NB4 (cell line): ENCODE measurements around the gene COL4A1.

ENCODE experiments used
- DNase-seq: peaks from one replicate; pipeline ENCODE4 v3.0.0; 2010; ENCODE audit warnings: low read depth
- H3K4me3 ChIP-seq: one replicate; pipeline ENCODE4 v1.5.1; 2011; ENCODE audit warnings: mild to moderate bottlenecking, low read depth, low read length, moderate library complexity
- CTCF ChIP-seq: IDR thresholded peaks from one replicate; pipeline ENCODE4 v1.5.1; 2012; ENCODE audit warnings: low read depth, low read length
- MAX ChIP-seq: IDR thresholded peaks from 2 replicates; pipeline ENCODE4 v1.6.1; 2011; ENCODE audit warnings: low read depth, low read length
- MYC ChIP-seq: IDR thresholded peaks from 2 replicates; pipeline ENCODE4 v1.6.1; 2011; ENCODE audit warnings: low read depth, low read length
- POLR2A ChIP-seq: IDR thresholded peaks from 2 replicates; pipeline ENCODE4 v1.6.1; 2011; ENCODE audit warnings: mild to moderate bottlenecking; ENCODE audit not compliant: insufficient read length; ENCODE audit errors: extremely low read depth

The COL4A1 gene

GRCh38 chr13:110154410-110154933, 152.5 kb downstream of the COL4A1 start:
- TF ChIP-seq MYC, result no peak
- DNase-seq, result peak; percentile 48
- no peak overlapping the region for H3K4me3 ChIP-seq

GRCh38 chr13:110152351-110152750, 154.6 kb downstream of the COL4A1 start:
- no peak for DNase-seq
- TF ChIP-seq POLR2A (no peak), CTCF (no peak), MYC (no peak)
- no peak overlapping the region for H3K4me3 ChIP-seq

GRCh38 chr13:110151462-110151861, 155.5 kb downstream of the COL4A1 start:
- H3K4me3 ChIP-seq, result no peak overlapping the region
- DNase-seq, result no peak
- no peak for TF ChIP-seq POLR2A
- no peak for TF ChIP-seq MAX
- no peak for TF ChIP-seq CTCF
- TF ChIP-seq MYC, result no peak

GRCh38 chr13:110150384-110151101, 156.4 kb downstream of the COL4A1 start:
- TF ChIP-seq CTCF (no peak), MAX (no peak), POLR2A (no peak), MYC (no peak)
- H3K4me3 ChIP-seq, result no peak overlapping the region
- DNase-seq, result no peak

- H3K4me3 ChIP-seq, result no peak overlapping the region
- DNase-seq, result no peak
- TF ChIP-seq POLR2A (no peak), MYC (no peak), CTCF (no peak), MAX (no peak)
These were observed 157.9 kb downstream of the COL4A1 start for GRCh38 chr13:110149036-110149435.

GRCh38 chr13:110140099-110140498, 166.9 kb downstream of the COL4A1 start:
- DNase-seq, result no peak
- no peak overlapping the region for H3K4me3 ChIP-seq
- TF ChIP-seq MAX (no peak), CTCF (no peak), POLR2A (no peak), MYC (no peak)
